Ectodermal cell (in vitro differentiated cells): ENCODE results near the gene PRSS58. TPM values are rescaled to one million over a fixed set of nuclear protein-coding genes. Genes with fewer than 3 reads are reported as not detected.

Source experiments
- H3K27ac ChIP-seq: 2 replicates; pipeline ENCODE4 v1.7.0; 2013; ENCODE audit warnings: mild to moderate bottlenecking, low read depth, low read length; ENCODE audit not compliant: insufficient read depth, poor library complexity, severe bottlenecking
- H3K27me3 ChIP-seq: 2 replicates; pipeline ENCODE4 v1.7.0; 2013; ENCODE audit warnings: mild to moderate bottlenecking, low read length; ENCODE audit not compliant: insufficient read depth, control insufficient read depth, poor library complexity, severe bottlenecking
- H3K36me3 ChIP-seq: one replicate; pipeline ENCODE4 v1.7.0; 2013; ENCODE audit warnings: low read length; ENCODE audit not compliant: control insufficient read depth, insufficient read depth
- H3K4me1 ChIP-seq: one replicate; pipeline ENCODE4 v1.7.0; 2013; ENCODE audit warnings: low read length; ENCODE audit not compliant: control insufficient read depth, insufficient read depth
- H3K4me3 ChIP-seq: 2 replicates; pipeline ENCODE4 v1.7.0; 2013; ENCODE audit warnings: low read depth, low read length, control low read depth; ENCODE audit not compliant: insufficient read depth
- H3K9me3 ChIP-seq: 2 replicates; pipeline ENCODE4 v1.7.0; 2013; ENCODE audit warnings: mild to moderate bottlenecking, low read length, moderate library complexity; ENCODE audit not compliant: control insufficient read depth
- WGBS, 2 experiments: methylation state at CpG; one replicate each; pipeline ENCODE4 v1.1.7; 2013; ENCODE audit warnings: missing lambda C conversion rate in 2 of 2; 5-methylcytosine and 5-hydroxymethylcytosine counted together
- polyA plus RNA-seq, 4 experiments: library from polyadenylated mRNA; stranded (reverse); fragments of 50-300 nt; gene quantifications; one replicate each; pipeline ENCODE4 v1.2.3, GENCODE V29; 2013

Gene PRSS58, protein sequence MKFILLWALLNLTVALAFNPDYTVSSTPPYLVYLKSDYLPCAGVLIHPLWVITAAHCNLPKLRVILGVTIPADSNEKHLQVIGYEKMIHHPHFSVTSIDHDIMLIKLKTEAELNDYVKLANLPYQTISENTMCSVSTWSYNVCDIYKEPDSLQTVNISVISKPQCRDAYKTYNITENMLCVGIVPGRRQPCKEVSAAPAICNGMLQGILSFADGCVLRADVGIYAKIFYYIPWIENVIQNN
- not detected for polyA plus RNA-seq (2013, experiment 1 of 4)
- polyA plus RNA-seq (2013, experiment 2 of 4): not detected
- polyA plus RNA-seq (2013, experiment 3 of 4): not detected
- polyA plus RNA-seq (2013, experiment 4 of 4): not detected

DNA sequence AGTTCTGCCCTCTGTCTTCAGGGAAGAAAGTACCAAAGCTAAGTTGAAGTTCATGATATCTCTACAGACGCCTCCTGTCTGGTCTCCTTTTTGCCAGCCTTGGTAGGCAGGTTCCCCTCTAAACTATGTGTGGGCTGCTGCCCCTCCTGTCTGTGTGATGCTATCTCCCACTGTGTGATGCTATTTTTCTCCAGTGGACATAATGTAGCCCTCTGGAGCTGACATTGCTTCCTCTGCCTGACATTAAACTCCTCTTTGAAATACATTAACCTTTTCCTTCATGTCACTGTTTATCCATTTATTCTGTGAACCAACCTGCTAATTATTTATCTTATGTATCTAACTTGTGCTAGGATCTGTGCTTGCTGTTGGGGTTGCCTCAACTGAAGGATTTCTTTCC is at the start of gene PRSS58:
Gene PRSS58, minus strand, starts transcription at position 101 of the 400 bp plus-strand sequence. CDS start 351 bp downstream, outside the sequence.
- WGBS, 2 experiments: 92 to 96% methylated on average over 1 of the region's 1 CpG
- no peaks in the 10 kb centered on the region for H3K36me3 ChIP-seq
- H3K27me3 ChIP-seq: no peaks in the 10 kb centered on the region
- H3K4me3 ChIP-seq: no peak within 1 kb of the TSS
- H3K9me3 ChIP-seq: no peaks in the 10 kb centered on the region
- no peaks in the 10 kb centered on the region for H3K4me1 ChIP-seq
- no peak within 1 kb of the TSS for H3K27ac ChIP-seq

DNA sequence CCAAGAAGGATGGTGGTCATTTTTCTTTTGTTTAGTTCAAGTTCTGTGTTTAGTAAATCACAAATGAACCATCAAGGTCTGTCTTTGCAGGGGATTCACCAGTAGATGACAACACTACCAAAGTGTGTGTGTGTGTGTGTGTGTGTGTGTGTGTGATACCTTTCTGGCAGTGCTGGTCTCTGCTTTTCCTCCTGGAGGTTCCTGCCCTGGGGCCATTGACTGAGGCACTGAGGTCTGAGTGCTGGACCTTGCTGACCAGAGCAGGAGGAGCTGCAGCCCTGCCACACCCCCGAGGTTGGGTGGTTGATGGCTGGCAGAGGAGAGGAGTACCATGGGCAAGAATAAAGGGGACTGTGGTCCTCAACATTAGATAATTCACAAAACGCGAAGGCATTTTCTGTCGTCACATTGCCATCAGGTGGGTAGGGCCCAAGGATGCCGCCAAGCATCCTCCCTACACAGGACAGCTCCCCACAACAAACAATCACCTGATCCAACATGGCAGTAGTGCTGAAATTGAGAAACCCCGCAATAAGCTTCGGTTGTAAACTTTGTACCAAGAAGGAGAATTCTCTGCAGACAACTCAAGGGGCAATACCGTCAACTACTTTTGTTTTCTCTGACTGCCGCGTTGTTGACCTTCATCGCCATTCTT is 49.5 kb upstream of the PRSS58 start:
- H3K27me3 ChIP-seq: no peaks in the 10 kb centered on the region
- H3K4me1 ChIP-seq: no peaks in the 10 kb centered on the region
- no peaks in the 10 kb centered on the region for H3K9me3 ChIP-seq
- no peak overlapping the region for H3K27ac ChIP-seq
- no peak overlapping the region for H3K4me3 ChIP-seq
- no peaks in the 10 kb centered on the region for H3K36me3 ChIP-seq
- 94 to 97% methylated on average over 11 of the region's 11 CpGs for WGBS, 2 experiments

DNA sequence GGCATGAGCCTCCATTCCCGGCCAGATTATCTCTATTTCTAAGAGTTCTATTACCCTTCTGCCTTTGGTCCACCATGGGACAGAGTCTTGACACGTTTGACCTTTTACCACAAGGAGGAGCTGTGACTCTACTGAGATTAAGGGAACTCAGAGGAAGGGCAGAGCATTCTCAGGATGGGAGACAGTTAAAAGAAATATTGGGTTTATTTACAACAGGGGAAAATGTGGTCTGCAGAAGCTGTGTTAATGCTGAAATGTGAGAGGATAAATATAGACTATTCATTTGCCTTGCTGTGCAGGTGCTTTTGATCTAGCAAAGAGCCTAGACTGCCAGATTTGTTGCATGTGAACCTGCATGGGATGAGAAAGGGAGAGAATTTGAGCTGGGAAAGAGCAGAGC is 45.8 kb upstream of the PRSS58 start:
- Histone ChIP-seq H3K27me3 (no peaks in the 10 kb centered on the region), H3K4me1 (no peaks in the 10 kb centered on the region), H3K36me3 (no peaks in the 10 kb centered on the region), H3K27ac (no peak overlapping the region), H3K9me3 (no peaks in the 10 kb centered on the region), H3K4me3 (no peak overlapping the region)
- WGBS, 2 experiments: 24 to 32% methylated on average over 2 of the region's 2 CpGs

DNA sequence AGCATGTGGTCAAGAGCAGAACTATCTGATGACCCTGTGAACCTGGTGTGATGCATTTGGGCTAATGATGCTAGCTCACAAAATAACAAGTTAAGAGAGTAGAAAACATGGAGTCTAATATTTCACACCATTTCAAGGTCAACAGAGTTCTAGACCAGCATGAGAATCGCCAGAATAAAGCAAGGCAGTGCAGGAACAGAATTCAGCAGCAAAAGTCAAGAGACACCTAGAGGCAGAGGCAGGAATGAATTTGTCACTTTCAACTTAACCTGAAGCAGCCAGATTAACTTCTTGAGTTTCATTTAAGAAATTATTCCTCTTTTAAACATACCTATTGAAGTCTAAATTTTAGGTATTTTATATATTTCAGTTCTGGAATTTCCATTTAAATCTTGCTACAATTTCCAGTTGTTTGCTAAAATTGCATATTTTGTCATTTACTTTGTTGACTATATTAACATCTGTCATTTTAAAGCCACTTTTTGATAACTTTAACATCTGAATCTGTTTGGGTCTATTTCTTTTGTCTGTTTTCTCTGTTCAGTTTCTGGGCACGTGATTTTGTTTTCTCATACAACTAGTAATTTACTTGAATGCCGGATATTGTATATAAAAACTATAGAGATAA is 44.2 kb upstream of the PRSS58 start:
- Histone ChIP-seq H3K27ac (no peak overlapping the region), H3K9me3 (no peaks in the 10 kb centered on the region), H3K36me3 (no peaks in the 10 kb centered on the region), H3K4me1 (no peaks in the 10 kb centered on the region), H3K4me3 (no peak overlapping the region), H3K27me3 (no peaks in the 10 kb centered on the region)
- 75% methylated on average over 2 to 3 of the region's 3 CpGs for WGBS, 2 experiments

DNA sequence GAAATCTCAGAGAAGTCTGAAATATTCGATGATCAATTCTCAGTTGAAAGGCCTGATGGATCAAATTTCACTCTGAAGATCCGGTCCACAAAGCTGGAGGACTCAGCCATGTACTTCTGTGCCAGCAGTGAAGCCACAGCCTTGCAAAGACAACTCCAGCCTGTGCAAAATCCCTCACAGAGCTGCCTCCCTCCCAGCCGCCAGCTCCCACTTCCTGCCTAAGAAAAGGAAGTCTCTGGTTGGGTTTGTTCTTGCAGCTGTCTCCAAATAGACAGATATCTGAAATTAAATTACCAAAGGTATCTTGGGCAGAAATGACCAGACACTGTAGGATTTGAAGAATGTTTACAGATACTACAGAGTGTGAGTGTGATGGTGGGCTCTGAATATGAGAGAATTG is 43.4 kb upstream of the PRSS58 start:
- WGBS, 2 experiments: 85 to 92% methylated on average over 3 of the region's 3 CpGs

DNA sequence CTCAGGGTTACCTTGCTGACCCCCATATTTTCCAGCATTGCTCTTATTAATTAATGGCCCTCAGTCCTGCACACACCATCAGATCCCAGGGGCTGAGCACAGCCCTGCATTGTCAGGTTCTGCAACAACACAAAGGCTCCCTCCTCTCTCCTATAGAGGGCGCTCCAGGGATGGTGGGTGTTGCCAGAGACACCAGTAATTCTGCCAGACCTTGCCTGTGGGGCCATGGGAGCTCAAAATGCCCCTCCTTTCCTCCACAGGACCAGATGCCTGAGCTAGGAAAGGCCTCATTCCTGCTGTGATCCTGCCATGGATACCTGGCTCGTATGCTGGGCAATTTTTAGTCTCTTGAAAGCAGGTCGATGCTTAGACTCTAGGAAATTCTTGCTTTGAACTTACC is 42.8 kb upstream of the PRSS58 start:
- no peaks in the 10 kb centered on the region for H3K36me3 ChIP-seq
- WGBS, 2 experiments: 71 to 72% methylated on average over 3 of the region's 3 CpGs
- H3K4me1 ChIP-seq: no peaks in the 10 kb centered on the region

More for the DNA sequence above, 43.4 kb upstream of the PRSS58 start:
- H3K27me3 ChIP-seq: no peaks in the 10 kb centered on the region
- H3K9me3 ChIP-seq: no peaks in the 10 kb centered on the region
- no peaks in the 10 kb centered on the region for H3K36me3 ChIP-seq
- H3K27ac ChIP-seq: no peak overlapping the region
- no peaks in the 10 kb centered on the region for H3K4me1 ChIP-seq
- no peak overlapping the region for H3K4me3 ChIP-seq

DNA sequence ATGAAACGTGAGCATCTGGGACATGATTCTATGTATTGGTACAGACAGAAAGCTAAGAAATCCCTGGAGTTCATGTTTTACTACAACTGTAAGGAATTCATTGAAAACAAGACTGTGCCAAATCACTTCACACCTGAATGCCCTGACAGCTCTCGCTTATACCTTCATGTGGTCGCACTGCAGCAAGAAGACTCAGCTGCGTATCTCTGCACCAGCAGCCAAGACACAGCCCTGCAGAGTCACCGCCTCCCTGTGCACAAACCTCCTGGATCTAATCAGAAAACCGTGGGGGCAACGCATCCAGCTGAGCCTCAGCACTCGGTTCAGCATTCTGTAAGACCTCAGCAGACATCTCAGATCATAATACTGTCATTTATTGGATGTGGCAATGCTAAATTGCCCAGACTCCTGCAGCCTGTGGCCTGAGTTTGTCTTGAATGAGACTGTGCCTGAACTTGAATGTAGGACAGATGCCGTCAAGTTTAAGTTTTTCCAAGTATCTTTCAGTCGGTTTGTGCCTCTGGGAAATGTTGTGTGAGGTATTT is 41.5 kb upstream of the PRSS58 start:
- 87 to 92% methylated on average over 9 to 10 of the region's 10 CpGs for WGBS, 2 experiments
- Histone ChIP-seq H3K27me3 (no peaks in the 10 kb centered on the region), H3K9me3 (no peaks in the 10 kb centered on the region), H3K4me3 (no peak overlapping the region), H3K27ac (no peak overlapping the region), H3K4me1 (no peaks in the 10 kb centered on the region), H3K36me3 (no peaks in the 10 kb centered on the region)

More for the DNA sequence above, 42.8 kb upstream of the PRSS58 start:
- no peaks in the 10 kb centered on the region for H3K27me3 ChIP-seq
- H3K9me3 ChIP-seq: no peaks in the 10 kb centered on the region
- H3K4me3 ChIP-seq: no peak overlapping the region
- H3K27ac ChIP-seq: no peak overlapping the region

DNA sequence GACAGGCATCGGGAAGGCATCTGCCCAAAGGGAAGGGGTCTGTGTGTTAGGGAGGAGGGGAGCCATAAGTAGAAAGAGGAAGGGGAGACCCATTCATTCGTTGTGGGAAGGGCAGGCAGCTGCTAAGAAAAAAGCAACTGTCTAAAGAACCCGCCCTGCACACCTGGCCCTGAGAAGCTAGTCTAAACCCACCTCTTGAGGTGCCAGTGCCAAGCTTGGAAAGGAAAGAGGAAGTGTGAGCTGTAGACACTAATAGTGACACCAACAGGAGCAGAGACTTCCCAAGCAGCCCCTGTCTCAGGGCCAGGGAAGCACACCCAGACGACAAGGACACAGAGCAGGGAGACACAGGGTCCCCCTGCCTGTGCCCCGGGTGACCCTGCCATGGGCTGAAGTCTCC is 40.8 kb upstream of the PRSS58 start:
- H3K4me3 ChIP-seq: no peak overlapping the region
- 90 to 92% methylated on average over 5 of the region's 5 CpGs for WGBS, 2 experiments
- H3K27me3 ChIP-seq: no peaks in the 10 kb centered on the region
- H3K27ac ChIP-seq: no peak overlapping the region
- no peaks in the 10 kb centered on the region for H3K36me3 ChIP-seq
- no peaks in the 10 kb centered on the region for H3K9me3 ChIP-seq
- H3K4me1 ChIP-seq: no peaks in the 10 kb centered on the region

DNA sequence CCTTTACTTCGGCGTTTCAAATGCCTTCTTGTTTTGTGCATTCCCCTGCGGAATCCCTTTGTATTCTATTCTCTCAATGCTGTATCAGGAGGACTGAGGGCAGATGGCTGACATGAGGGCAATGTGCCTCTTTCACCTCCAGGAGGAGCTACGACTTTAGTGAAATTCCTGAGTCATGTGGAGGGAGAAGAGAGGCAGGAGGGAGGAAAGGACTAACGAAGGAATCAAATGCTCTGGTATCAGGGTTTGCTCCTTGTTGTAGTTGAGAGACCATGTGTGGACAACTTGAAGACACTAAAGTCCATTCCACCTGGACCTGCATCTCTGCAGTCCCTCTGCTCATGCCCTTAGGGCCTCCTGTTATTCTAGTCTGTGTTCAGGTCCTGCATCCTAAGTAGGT is 40.2 kb upstream of the PRSS58 start:
- Histone ChIP-seq H3K9me3 (no peaks in the 10 kb centered on the region), H3K36me3 (no peaks in the 10 kb centered on the region), H3K27me3 (no peaks in the 10 kb centered on the region), H3K27ac (no peak overlapping the region), H3K4me3 (no peak overlapping the region), H3K4me1 (no peaks in the 10 kb centered on the region)
- WGBS, 2 experiments: 48 to 54% methylated on average over 5 of the region's 5 CpGs

DNA sequence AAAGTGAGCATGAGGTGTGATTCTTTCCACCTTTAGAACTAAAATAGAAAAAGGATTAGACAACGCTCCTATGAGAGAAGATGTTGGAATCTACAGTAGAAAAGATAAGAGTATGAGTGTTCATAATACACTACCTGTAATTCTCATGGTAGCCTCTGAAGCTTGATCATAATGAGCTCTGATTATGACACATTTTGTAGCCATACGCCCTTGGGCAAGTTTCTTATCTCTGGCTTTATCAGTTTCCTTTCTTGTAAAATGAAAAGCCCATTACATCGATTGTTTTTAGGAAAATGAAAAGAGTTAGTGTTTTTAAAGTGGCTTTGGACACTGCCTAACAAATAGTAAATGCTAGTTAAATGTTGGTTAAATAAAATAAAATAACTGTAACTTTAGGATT is 22.4 kb upstream of the PRSS58 start:
- no peaks in the 10 kb centered on the region for H3K27me3 ChIP-seq
- H3K9me3 ChIP-seq: no peaks in the 10 kb centered on the region
- H3K4me1 ChIP-seq: no peaks in the 10 kb centered on the region
- no peak overlapping the region for H3K27ac ChIP-seq
- H3K4me3 ChIP-seq: no peak overlapping the region
- H3K36me3 ChIP-seq: no peaks in the 10 kb centered on the region
- WGBS, 2 experiments: 98 to 100% methylated on average over 1 to 3 of the region's 3 CpGs
